NT2/D1 (cell line): ENCODE measurements around the gene ZNF24.

Experiments
- SUZ12 ChIP-seq: IDR thresholded peaks from 2 replicates; pipeline ENCODE4 v1.6.1; 2011; ENCODE audit not compliant: insufficient read length, insufficient read depth; ENCODE audit errors: extremely low read depth
- YY1 ChIP-seq: IDR thresholded peaks from 2 replicates; pipeline ENCODE4 v1.6.1; 2011; ENCODE audit not compliant: insufficient read length, insufficient read depth
- ZNF274 ChIP-seq: IDR thresholded peaks from 2 replicates; pipeline ENCODE4 v1.6.1; 2011; ENCODE audit warnings: mild to moderate bottlenecking, low read depth, low read length

DNA sequence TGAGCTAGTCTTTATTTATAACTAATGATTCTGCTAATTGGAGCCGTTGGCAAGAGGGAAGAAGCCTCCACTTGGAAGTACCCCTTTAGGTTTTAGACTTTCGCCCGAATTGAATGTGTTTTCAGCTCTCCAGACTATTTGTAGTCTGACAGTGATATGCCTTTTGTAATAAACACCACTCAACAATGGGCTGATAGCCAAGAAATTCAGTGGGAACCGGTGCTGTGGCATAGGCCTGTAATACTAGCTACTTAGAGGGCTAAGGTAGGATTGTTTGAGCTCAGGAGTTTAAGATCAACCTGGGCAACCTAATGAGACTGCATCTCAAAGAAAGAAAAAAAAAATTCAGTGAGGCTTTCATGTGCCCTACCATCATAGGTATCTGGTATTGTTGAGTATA lies 40.6 kb downstream of the ZNF24 start:
- no peak for TF ChIP-seq YY1
- no peak for TF ChIP-seq SUZ12
- TF ChIP-seq ZNF274: no peak
